ENCODE results near the gene FBXO5.

The FBXO5 gene

DNA sequence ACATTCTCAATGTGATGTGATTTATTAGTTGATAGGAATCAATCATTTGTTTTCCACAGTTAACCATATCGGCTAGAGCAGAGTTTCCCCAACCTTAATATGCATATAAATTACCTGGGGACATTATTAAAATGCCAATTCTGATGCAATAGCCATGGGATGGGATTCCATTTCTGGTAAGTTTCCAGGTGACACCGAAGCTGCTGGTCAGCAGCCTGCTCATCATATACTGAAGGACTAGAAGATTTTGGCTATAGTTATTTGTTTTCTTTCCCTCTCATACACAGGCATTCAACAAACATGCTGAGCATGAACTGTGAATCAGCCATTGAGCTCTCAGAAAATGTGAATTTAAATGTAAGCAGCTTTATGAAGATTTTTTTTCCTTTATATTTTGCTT is 35.8 kb downstream of the FBXO5 start:
- no peak for DNase-seq

DNA sequence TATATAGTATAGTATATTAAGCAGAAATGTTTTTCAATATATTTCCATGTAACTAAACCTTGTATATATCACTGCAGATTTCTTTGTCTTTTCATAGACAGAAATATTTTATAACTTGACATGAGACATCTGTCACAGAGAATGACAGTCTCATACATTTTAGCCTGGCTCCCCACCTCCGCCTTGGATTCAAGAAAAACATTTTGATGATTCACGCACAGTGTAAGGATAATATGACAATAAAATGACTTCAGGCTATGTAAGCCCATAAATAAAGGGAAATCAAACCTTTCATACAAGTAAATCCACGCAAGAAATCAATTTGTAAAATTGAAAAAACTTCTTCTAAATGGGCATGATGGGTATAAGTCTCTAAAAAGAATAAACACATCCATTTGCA is 36.4 kb downstream of the FBXO5 start:
- no peak for DNase-seq

DNA sequence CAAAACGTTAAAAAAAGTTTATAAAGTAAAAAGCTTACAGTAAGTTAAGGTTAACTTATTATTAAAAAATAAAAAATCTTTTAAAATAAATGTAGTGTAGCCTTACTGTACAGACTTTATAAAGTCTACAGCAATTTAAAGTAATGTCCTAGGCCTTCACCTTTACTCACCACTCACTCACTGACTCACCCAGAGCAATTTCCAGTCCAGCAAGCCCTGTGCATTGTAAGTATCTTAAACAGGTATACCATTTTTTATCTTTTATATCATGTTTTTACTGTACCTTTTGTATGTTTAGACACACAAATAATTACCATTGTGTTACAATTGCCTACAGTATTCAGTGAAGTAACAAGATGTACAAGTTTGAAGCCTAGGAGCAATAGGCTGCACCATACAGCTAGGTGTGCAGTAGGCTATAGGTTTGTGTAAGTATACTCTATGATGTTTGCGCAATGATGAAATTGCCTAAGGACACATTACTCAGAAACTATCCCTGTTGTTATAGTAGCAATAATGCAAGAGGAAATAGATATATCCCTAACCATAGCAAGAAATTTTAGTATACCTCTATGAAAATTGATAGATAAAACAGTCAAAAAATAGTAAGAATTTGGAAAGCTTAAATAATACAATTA is 39.5 kb downstream of the FBXO5 start:
- peak in 1 of 3 donors; percentile 24 for DNase-seq

DNA sequence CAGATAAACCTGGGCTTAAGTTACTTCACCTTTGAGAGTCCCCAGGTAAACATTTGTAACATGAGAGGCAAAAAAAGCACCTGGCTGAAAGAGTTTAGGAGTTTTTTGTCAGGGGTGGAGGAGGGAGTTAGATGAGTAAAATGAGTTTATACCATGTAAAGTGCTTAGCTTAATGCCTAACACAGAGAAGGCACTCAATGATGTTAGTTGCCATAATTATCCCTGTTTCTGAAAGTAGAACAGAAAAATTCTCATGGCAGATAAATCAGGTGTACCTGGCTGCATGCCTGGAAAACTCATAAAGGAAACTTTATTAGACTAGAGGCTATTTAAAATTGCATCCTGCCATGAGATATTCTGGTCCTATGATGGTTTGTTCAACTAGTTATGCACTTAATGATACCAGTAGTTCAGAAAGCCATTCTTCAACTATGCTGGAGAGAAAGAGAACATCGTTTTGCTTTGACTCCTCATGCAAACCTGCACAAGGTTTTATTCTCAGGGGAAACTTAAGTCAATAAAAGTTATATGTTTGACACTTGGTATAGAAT is 40.4 kb downstream of the FBXO5 start:
- DNase-seq, result no peak

DNA sequence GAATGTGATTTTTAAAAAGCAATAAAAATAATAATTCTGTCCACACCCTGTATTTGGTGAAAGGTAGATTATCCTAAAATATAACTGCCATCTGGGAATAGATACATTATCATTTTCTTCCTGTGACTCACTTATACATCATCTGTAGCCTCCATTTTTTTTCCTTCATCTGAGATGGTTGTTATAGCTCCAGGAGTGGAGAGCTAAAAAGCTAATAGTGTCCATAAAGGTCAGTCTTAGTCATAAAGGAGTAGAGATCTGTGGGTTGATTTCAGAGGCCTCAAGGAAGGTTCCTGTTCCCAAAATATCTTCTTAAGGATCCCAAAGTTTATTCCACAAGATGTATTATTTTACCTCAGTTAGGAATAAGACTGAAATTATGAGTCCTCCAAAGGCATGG is 41.1 kb downstream of the FBXO5 start:
- no peak for DNase-seq

DNA sequence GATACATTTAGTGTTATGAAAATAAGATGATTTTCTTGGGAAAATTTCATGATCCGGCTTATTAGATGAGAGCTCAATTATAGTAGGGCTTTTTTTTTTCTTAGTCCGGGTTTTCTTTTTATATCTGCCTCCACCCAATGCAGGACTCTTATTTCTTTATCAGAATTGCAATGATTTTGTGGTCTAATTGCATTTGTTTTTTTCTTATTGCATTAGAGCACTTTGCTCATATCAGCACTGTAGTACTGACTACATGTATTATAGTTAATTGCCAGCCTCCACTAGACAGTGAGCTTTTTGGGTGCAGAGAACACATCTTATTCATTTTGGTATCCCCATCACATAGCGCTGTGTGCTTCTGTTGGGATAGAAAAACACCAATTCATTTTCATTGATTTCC is 50.0 kb downstream of the FBXO5 start:
- DNase-seq, result no peak

DNA sequence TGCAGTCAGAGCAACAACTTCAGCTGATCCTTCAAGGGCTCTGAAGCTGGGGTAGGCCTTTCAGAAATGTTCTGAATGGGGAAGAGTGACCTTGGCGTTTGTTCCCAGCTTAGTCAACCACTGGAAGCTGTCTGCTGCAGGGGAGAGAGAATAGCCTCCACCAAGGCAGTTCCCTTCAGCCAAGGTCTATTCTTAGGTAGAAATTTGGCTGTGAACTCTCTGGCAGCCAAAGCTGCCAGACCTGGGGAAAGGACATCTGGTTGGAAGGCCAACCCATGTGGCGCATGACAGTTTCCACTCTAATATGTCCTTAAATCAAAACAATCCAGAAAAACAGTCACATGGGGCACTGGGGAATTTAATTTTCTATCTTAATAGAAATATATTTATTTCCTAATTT is 60.1 kb downstream of the FBXO5 start:
- no peak for DNase-seq

Measured in suppressor macrophage treated with lipopolysaccharide for 1 hour (primary cell).